Measurements from ENCODE around the gene UBE2I. TPM values are rescaled to one million over a fixed set of nuclear protein-coding genes. Genes with fewer than 3 reads are reported as not detected.
A peak's percentile ranks its signal among the peaks of the same experiment; 100 is the strongest.

Gene UBE2I
- total RNA-seq, 1 experiment from 2014 or later: 361 TPM

DNA sequence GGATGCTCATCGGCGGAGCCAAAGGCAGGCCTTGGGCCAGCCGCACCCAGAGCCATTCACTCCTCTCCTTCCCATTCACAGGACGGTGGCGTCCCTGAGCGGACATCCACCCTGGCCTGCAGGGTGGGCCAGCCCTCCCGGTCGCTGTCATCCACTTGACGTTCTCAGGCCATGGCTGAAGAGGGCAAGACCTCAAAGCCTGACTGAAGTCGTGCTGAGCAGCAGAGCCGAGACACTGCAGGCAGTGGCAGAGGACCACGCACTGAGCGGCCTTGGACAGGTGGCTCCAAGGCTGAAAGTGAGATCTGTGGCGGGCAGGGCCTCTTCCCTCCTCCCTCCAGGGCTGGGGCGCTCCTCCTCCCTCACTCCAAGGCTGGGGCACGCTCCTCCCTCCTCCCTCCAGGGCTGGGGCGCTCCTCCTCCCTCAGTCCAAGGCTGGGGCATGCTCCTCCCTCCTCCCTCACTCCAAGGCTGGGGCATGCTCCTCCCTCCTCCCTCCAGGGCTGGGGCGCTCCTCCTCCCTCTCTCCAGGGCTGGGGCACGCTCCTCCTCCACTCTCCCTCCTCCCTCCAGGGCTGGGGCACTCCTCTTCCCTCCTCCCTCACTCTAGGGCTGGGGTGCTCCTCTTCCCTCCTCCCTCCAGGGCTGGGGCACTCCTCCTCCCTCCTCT is 66.4 kb downstream of the UBE2I start:
- Histone ChIP-seq H3K4me3 (ENCODE audit: low read depth, low read length, poor library complexity, severe bottlenecking) (no peak overlapping the region), H3K36me3 (ENCODE audit: insufficient read depth, low read length, poor library complexity, severe bottlenecking) (peaks cover 10% of the 10 kb centered on the region), H3K4me1 (ENCODE audit: insufficient read depth, low read length, poor library complexity, severe bottlenecking) (peaks cover 16% of the 10 kb centered on the region), H3K9me3 (ENCODE audit: low read depth, low read length, poor library complexity, severe bottlenecking) (no peaks in the 10 kb centered on the region), H3K27ac (ENCODE audit: low read depth, low read length, poor library complexity, severe bottlenecking) (no peak overlapping the region), H3K27me3 (replicated peaks; ENCODE audit: insufficient read depth, low read depth, low read length, poor library complexity) (no peaks in the 10 kb centered on the region)
- intact Hi-C loops (cut with micrococcal nuclease; ENCODE audit: unreplicated experiment): no loop called here
- no TSS peak for BruUV-seq (replicated peaks)
- CTCF ChIA-PET: no interaction called here
- DNase-seq (ENCODE audit: low spot score): peak; percentile 32
- TF ChIP-seq, protein P1, sequence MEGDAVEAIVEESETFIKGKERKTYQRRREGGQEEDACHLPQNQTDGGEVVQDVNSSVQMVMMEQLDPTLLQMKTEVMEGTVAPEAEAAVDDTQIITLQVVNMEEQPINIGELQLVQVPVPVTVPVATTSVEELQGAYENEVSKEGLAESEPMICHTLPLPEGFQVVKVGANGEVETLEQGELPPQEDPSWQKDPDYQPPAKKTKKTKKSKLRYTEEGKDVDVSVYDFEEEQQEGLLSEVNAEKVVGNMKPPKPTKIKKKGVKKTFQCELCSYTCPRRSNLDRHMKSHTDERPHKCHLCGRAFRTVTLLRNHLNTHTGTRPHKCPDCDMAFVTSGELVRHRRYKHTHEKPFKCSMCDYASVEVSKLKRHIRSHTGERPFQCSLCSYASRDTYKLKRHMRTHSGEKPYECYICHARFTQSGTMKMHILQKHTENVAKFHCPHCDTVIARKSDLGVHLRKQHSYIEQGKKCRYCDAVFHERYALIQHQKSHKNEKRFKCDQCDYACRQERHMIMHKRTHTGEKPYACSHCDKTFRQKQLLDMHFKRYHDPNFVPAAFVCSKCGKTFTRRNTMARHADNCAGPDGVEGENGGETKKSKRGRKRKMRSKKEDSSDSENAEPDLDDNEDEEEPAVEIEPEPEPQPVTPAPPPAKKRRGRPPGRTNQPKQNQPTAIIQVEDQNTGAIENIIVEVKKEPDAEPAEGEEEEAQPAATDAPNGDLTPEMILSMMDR (conservative IDR thresholded peaks at IDR 0.05; ENCODE audit: low read depth, low read length): no peak
- TF ChIP-seq EZH2 (IDR thresholded peaks at IDR 0.05; ENCODE audit: borderline replicate concordance, low read depth, low read length, poor library complexity, severe bottlenecking): no peak
- POLR2A ChIA-PET (ENCODE audit: low non-redundant PET): no interaction called here

Other genes with a start within 250 kb of the UBE2I start
- not detected in 2 replicates for gene SSTR5, start 236.9 kb upstream of the UBE2I start, total RNA-seq (2021)
- gene C1QTNF8, start 213.4 kb upstream of the UBE2I start, total RNA-seq (2021): not detected in 2 replicates
- 19.7 and 25.0 TPM in 2 replicates for gene CACNA1H, start 156.5 kb upstream of the UBE2I start, total RNA-seq (2021)
- not detected in 2 replicates for gene TPSG1, start 84.4 kb upstream of the UBE2I start, total RNA-seq (2021)
- 9.6 and 16.7 TPM in 2 replicates for gene TPSB2, start 79.5 kb upstream of the UBE2I start, total RNA-seq (2021)
- gene TPSAB1, start 68.9 kb upstream of the UBE2I start, total RNA-seq (2021): 19.5 and 22.9 TPM in 2 replicates
- gene TPSD1, start 53.6 kb upstream of the UBE2I start, total RNA-seq (2021): 1.7 and 2.3 TPM in 2 replicates
- gene BAIAP3, start 24.0 kb downstream of the UBE2I start, total RNA-seq (2021): 2.0 and 3.7 TPM in 2 replicates
- gene TSR3, start 42.2 kb downstream of the UBE2I start, total RNA-seq (2021): 55.0 and 57.2 TPM in 2 replicates
- 20.9 and 32.7 TPM in 2 replicates for gene GNPTG, start 42.3 kb downstream of the UBE2I start, total RNA-seq (2021)
- 86.7 and 88.5 TPM in 2 replicates for gene UNKL, start 105.1 kb downstream of the UBE2I start, total RNA-seq (2021)
- gene UQCC4, start 111.1 kb downstream of the UBE2I start, total RNA-seq (2021): 17.8 and 19.5 TPM in 2 replicates
- gene PERCC1, start 121.4 kb downstream of the UBE2I start, total RNA-seq (2021): not detected in 2 replicates
- 1.2 and 1.6 TPM in 2 replicates for gene CCDC154, start 134.9 kb downstream of the UBE2I start, total RNA-seq (2021)
- gene CLCN7, start 165.4 kb downstream of the UBE2I start, total RNA-seq (2021): 82.2 and 89.3 TPM in 2 replicates
- not detected in 2 replicates for gene PTX4, start 179.3 kb downstream of the UBE2I start, total RNA-seq (2021)
- gene TELO2, start 183.7 kb downstream of the UBE2I start, total RNA-seq (2021): 62.9 and 67.0 TPM in 2 replicates
- gene TMEM204, start 224.0 kb downstream of the UBE2I start, total RNA-seq (2021): not detected in 2 replicates

All from A673 (cell line).